CD14-positive monocyte (primary cell): ENCODE data around the gene SUGCT. TPM values are rescaled to one million over a fixed set of nuclear protein-coding genes. Genes with fewer than 3 reads are reported as not detected.

ENCODE experiments used
- DNase-seq, 3 donors: peaks; one replicate each; pipeline ENCODE4 v3.0.0-alpha.2; 2011 to 2022
- H2AFZ ChIP-seq: 2 replicates; pipeline ENCODE4 v1.6.0; 2012; ENCODE audit warnings: mild to moderate bottlenecking, low read depth, low read length, inconsistent platforms; ENCODE audit not compliant: insufficient read depth, poor library complexity, severe bottlenecking
- H3K27ac ChIP-seq, 2 donors: 1 replicate in 1 of 2; 2 replicates in 1 of 2; pipeline ENCODE4 v1.5.1; 2012 to 2013; ENCODE audit warnings: low read length in 2 of 2, control low read depth in 1 of 2, inconsistent platforms in 1 of 2, low read depth in 1 of 2, mild to moderate bottlenecking in 1 of 2
- H3K27me3 ChIP-seq, 2 donors: one replicate each; pipeline versions ENCODE4 v1.6.0 to v1.6.1; 2011 to 2013; ENCODE audit warnings: low read length in 2 of 2; ENCODE audit not compliant: control insufficient read depth in 2 of 2, insufficient read depth in 2 of 2
- H3K36me3 ChIP-seq, 2 donors: replicated peaks in 1 of 2; 1 replicate in 1 of 2; 2 replicates in 1 of 2; pipeline versions ENCODE4 v1.5.1 to v1.6.1; 2012 to 2013; ENCODE audit warnings: low read length in 2 of 2, control low read depth in 1 of 2, inconsistent platforms in 1 of 2, mild to moderate bottlenecking in 1 of 2; ENCODE audit not compliant: insufficient read depth in 2 of 2, control insufficient read depth in 1 of 2
- H3K4me1 ChIP-seq, 2 donors: 1 replicate in 1 of 2; 2 replicates in 1 of 2; pipeline versions ENCODE4 v1.5.1 to v1.6.1; 2012 to 2013; ENCODE audit warnings: low read length in 2 of 2, control low read depth in 1 of 2, inconsistent platforms in 1 of 2, mild to moderate bottlenecking in 1 of 2, moderate library complexity in 1 of 2; ENCODE audit not compliant: insufficient read depth in 2 of 2, control insufficient read depth in 1 of 2
- H3K4me2 ChIP-seq: replicated peaks from 2 replicates; pipeline ENCODE3; 2012; ENCODE audit warnings: low read length, moderate library complexity, mild to moderate bottlenecking; ENCODE audit not compliant: poor library complexity, severe bottlenecking; ENCODE audit errors: extremely low read depth
- H3K4me3 ChIP-seq, 3 experiments: fragments of 200-600 bp in 1 of 3; sonication (generic) in 1 of 3; replicated peaks in 1 of 3; 1 replicate in 2 of 3; 2 replicates in 1 of 3; pipeline ENCODE4 v1.5.1; 2011 to 2013; ENCODE audit warnings: low read length in 3 of 3, mild to moderate bottlenecking in 3 of 3, control low read depth in 2 of 3, low read depth in 2 of 3, inconsistent platforms in 1 of 3, moderate library complexity in 1 of 3
- H3K79me2 ChIP-seq: 2 replicates; pipeline ENCODE4 v1.6.0; 2012; ENCODE audit warnings: mild to moderate bottlenecking, control low read depth, inconsistent platforms, low read length, moderate library complexity; ENCODE audit not compliant: insufficient read depth
- H3K9ac ChIP-seq: 2 replicates; pipeline ENCODE4 v1.6.0; 2017; ENCODE audit warnings: low read length, mild to moderate bottlenecking; ENCODE audit not compliant: insufficient read depth, poor library complexity, severe bottlenecking
- H3K9me3 ChIP-seq, 2 donors: replicated peaks in 1 of 2; 1 replicate in 1 of 2; 2 replicates in 1 of 2; pipeline versions ENCODE4 v1.5.1 to v1.6.1; 2012 to 2013; ENCODE audit warnings: low read length in 2 of 2, control low read depth in 1 of 2; ENCODE audit not compliant: control insufficient read depth in 1 of 2, insufficient read depth in 1 of 2
- H4K20me1 ChIP-seq: 2 replicates; pipeline ENCODE4 v1.6.0; 2012; ENCODE audit warnings: mild to moderate bottlenecking, low read length, control low read depth, moderate library complexity; ENCODE audit not compliant: insufficient read depth
- H3K27ac Mint-ChIP-seq, 7 donors: one replicate each; pipeline ENCODE4 v1.8.0; 2020; ENCODE audit warnings: mild to moderate bottlenecking in 7 of 7, mixed read lengths in 7 of 7, moderate library complexity in 6 of 7, inconsistent platforms in 2 of 7
- H3K27me3 Mint-ChIP-seq, 3 donors: one replicate each; pipeline ENCODE4 v1.8.0; 2021 to 2022; ENCODE audit warnings: low read depth in 3 of 3, mild to moderate bottlenecking in 3 of 3, mixed read lengths in 3 of 3, moderate library complexity in 3 of 3, inconsistent platforms in 1 of 3
- H3K36me3 Mint-ChIP-seq, 2 donors: one replicate each; pipeline ENCODE4 v1.8.0; 2020; ENCODE audit warnings: mixed read lengths in 2 of 2, inconsistent platforms in 1 of 2, mild to moderate bottlenecking in 1 of 2
- H3K4me1 Mint-ChIP-seq: one replicate; pipeline ENCODE4 v1.8.0; 2020; ENCODE audit warnings: mild to moderate bottlenecking, mixed read lengths
- H3K4me3 Mint-ChIP-seq, 2 donors: one replicate each; pipeline ENCODE4 v1.8.0; 2020; ENCODE audit warnings: mild to moderate bottlenecking in 2 of 2, mixed read lengths in 2 of 2, moderate library complexity in 1 of 2
- H3K9me3 Mint-ChIP-seq, 7 donors: one replicate each; pipeline ENCODE4 v1.8.0; 2020 to 2022; ENCODE audit warnings: mixed read lengths in 7 of 7, mild to moderate bottlenecking in 6 of 7, moderate library complexity in 6 of 7, inconsistent platforms in 2 of 7
- CTCF ChIP-seq: fragments of 200-600 bp; IDR thresholded peaks from one replicate; pipeline ENCODE4 v1.8.0; 2022; ENCODE audit warnings: antibody characterized with exemption, mild to moderate bottlenecking
- WGBS: methylation state at CpG from one replicate; pipeline ENCODE4 v1.1.5; 2013; ENCODE audit warnings: missing lambda C conversion rate; ENCODE audit not compliant: insufficient coverage; 5-methylcytosine and 5-hydroxymethylcytosine counted together
- intact Hi-C, 2 donors: fragments of 100-400 bp; cut with micrococcal nuclease; formaldehyde crosslinking; loops; one replicate each; pipeline versions ENCODE4 v1.15.0 to v1.15.1; 2023
- polyA plus RNA-seq, 3 donors: library from polyadenylated mRNA; depleted of rRNA in 1 of 3; unstranded in 2 of 3; stranded (reverse) in 1 of 3; fragments of 300-500 nt in 2 of 3; fragments of >200 nt in 1 of 3; fragmentation: Illumina TruSeq in 2 of 3; gene quantifications; 1 replicate in 2 of 3; 2 replicates in 1 of 3; pipeline ENCODE4 v1.2.3, GENCODE V29; 2012 to 2021

Gene SUGCT
- polyA plus RNA-seq, 3 donors, result not detected

GRCh38 chr7:40202851-40203250 is 68.0 kb downstream of the SUGCT start:
- Histone ChIP-seq H3K27ac (no peak overlapping the region), H4K20me1 (no peaks in the 10 kb centered on the region), H3K79me2 (no peaks in the 10 kb centered on the region), H3K36me3 (no peaks in the 10 kb centered on the region), H3K9ac (no peak overlapping the region), H2AFZ (no peak overlapping the region), H3K9me3 (no peaks in the 10 kb centered on the region), H3K4me1 (no peaks in the 10 kb centered on the region), H3K27me3 (no peaks in the 10 kb centered on the region), H3K4me3 (no peak overlapping the region), H3K4me2 (no peak overlapping the region)
- TF ChIP-seq CTCF, result no peak
- intact Hi-C loops, result no loop called here
- Mint-ChIP-seq H3K9me3 (no peaks in the 10 kb centered on the region), H3K27ac (no peak overlapping the region), H3K4me1 (no peaks in the 10 kb centered on the region), H3K27me3 (peaks cover 0 to 4% (median 0%) of the 10 kb centered on the region in 3 donors), H3K4me3 (no peak overlapping the region), H3K36me3 (no peaks in the 10 kb centered on the region)
- DNase-seq, result no peak
- WGBS, result no CpG with 5 or more reads among the region's 3 CpGs

GRCh38 chr7:40204581-40204980 is 69.8 kb downstream of the SUGCT start:
- DNase-seq, result no peak
- H3K27ac ChIP-seq, result no peak overlapping the region
- H4K20me1 ChIP-seq, result no peaks in the 10 kb centered on the region
- Mint-ChIP-seq H3K36me3 (no peaks in the 10 kb centered on the region), H3K27ac (no peak overlapping the region), H3K4me1 (no peaks in the 10 kb centered on the region), H3K27me3 (peaks cover 0 to 4% (median 0%) of the 10 kb centered on the region in 3 donors), H3K9me3 (no peaks in the 10 kb centered on the region), H3K4me3 (no peak overlapping the region)
- H3K4me1 ChIP-seq, result no peaks in the 10 kb centered on the region
- no peak for TF ChIP-seq CTCF
- H3K9ac ChIP-seq, result no peak overlapping the region
- H3K36me3 ChIP-seq, result no peaks in the 10 kb centered on the region
- WGBS, result 93% methylated on average over 6 of the region's 7 CpGs
- H3K27me3 ChIP-seq, result no peaks in the 10 kb centered on the region
- no peak overlapping the region for H3K4me2 ChIP-seq
- H2AFZ ChIP-seq, result no peak overlapping the region
- intact Hi-C loops, result no loop called here
- H3K79me2 ChIP-seq, result no peaks in the 10 kb centered on the region
- H3K9me3 ChIP-seq, result no peaks in the 10 kb centered on the region
- no peak overlapping the region for H3K4me3 ChIP-seq
